HEK293 (cell line): ENCODE results near the gene PAQR5.

Experiments used
- KLF7 ChIP-seq: fragments of 450-650 bp; formaldehyde crosslinking; IDR thresholded peaks from 2 replicates; pipeline ENCODE4 v1.5.1; 2016; ENCODE audit warnings: missing biosample characterization, missing genetic modification characterization, borderline replicate concordance
- PBX3 ChIP-seq: sonication (generic); formaldehyde crosslinking; IDR thresholded peaks from 2 replicates; pipeline ENCODE4 v1.8.1; 2022; ENCODE audit warnings: mild to moderate bottlenecking, moderate library complexity, missing genetic modification reagents
- ZNF132 ChIP-seq: fragments of 450-650 bp; formaldehyde crosslinking; IDR thresholded peaks from 2 replicates; pipeline ENCODE4 v1.5.1; 2017; ENCODE audit warnings: missing biosample characterization, missing genetic modification characterization, borderline replicate concordance
- ZNF157 ChIP-seq: fragments of 450-650 bp; formaldehyde crosslinking; IDR thresholded peaks from 2 replicates; pipeline ENCODE4 v1.5.1; 2016; ENCODE audit warnings: missing biosample characterization, missing genetic modification characterization
- ZNF600 ChIP-seq: fragments of 450-650 bp; formaldehyde crosslinking; IDR thresholded peaks from 2 replicates; pipeline ENCODE4 v1.5.1; 2016; ENCODE audit warnings: missing biosample characterization, missing genetic modification characterization
- ZNF707 ChIP-seq: fragments of 450-650 bp; formaldehyde crosslinking; IDR thresholded peaks from 2 replicates; pipeline ENCODE4 v1.5.1; 2016; ENCODE audit warnings: missing biosample characterization, missing genetic modification characterization
- ZNF792 ChIP-seq: fragments of 450-650 bp; formaldehyde crosslinking; IDR thresholded peaks from 2 replicates; pipeline ENCODE4 v1.5.1; 2016; ENCODE audit warnings: missing biosample characterization, missing genetic modification characterization
- TF ChIP-seq, protein P1 (sequence below): fragments of 450-650 bp; formaldehyde crosslinking; IDR thresholded peaks from 2 replicates; pipeline ENCODE4 v1.5.1; 2016; ENCODE audit warnings: missing biosample characterization, missing genetic modification characterization
- TF ChIP-seq, protein P2 (sequence below): fragments of 450-650 bp; formaldehyde crosslinking; IDR thresholded peaks from 2 replicates; pipeline ENCODE4 v1.5.1; 2016; ENCODE audit warnings: missing biosample characterization, missing genetic modification characterization
- TF ChIP-seq, protein P3 (sequence below): fragments of 450-650 bp; formaldehyde crosslinking; IDR thresholded peaks from 2 replicates; pipeline ENCODE4 v1.5.1; 2016; ENCODE audit warnings: missing biosample characterization, missing genetic modification characterization, low read depth

DNA sequence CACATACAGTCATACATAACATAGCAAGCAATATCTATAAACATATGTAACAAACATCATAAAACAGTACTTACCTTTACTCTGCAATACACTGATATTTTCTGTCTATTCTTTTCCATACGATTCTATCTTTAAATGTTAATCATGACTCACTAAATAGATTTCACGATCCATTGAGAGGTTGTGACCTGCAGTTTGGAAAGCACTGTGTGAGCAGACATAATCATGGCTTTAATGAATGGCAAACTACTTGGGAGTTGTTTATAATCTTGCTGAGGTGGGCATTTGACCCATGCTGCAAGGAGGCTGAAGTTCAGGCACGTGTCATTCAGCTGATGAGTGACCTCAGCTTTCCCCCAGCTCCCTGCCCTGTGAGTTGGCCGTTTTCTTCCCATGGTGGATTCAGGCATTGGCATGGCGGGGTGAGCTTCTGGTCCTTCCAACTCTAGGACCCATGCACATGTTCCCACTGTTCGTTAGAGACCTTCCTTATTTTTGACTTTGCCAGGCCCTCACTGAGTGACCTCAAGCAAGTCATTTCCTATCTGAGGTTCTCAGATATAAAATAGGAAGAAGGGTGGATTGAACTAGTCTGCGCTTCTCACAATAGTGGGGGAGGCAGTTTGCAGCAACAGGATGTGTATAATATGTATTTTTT, 41.7 kb downstream of the PAQR5 start:
- TF ChIP-seq, protein P1, sequence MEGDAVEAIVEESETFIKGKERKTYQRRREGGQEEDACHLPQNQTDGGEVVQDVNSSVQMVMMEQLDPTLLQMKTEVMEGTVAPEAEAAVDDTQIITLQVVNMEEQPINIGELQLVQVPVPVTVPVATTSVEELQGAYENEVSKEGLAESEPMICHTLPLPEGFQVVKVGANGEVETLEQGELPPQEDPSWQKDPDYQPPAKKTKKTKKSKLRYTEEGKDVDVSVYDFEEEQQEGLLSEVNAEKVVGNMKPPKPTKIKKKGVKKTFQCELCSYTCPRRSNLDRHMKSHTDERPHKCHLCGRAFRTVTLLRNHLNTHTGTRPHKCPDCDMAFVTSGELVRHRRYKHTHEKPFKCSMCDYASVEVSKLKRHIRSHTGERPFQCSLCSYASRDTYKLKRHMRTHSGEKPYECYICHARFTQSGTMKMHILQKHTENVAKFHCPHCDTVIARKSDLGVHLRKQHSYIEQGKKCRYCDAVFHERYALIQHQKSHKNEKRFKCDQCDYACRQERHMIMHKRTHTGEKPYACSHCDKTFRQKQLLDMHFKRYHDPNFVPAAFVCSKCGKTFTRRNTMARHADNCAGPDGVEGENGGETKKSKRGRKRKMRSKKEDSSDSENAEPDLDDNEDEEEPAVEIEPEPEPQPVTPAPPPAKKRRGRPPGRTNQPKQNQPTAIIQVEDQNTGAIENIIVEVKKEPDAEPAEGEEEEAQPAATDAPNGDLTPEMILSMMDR (tag by site-specific recombination): no peak
- TF ChIP-seq ZNF707 (tag by site-specific recombination): no peak
- no peak for TF ChIP-seq ZNF132 (tag by site-specific recombination)
- TF ChIP-seq, protein P2, sequence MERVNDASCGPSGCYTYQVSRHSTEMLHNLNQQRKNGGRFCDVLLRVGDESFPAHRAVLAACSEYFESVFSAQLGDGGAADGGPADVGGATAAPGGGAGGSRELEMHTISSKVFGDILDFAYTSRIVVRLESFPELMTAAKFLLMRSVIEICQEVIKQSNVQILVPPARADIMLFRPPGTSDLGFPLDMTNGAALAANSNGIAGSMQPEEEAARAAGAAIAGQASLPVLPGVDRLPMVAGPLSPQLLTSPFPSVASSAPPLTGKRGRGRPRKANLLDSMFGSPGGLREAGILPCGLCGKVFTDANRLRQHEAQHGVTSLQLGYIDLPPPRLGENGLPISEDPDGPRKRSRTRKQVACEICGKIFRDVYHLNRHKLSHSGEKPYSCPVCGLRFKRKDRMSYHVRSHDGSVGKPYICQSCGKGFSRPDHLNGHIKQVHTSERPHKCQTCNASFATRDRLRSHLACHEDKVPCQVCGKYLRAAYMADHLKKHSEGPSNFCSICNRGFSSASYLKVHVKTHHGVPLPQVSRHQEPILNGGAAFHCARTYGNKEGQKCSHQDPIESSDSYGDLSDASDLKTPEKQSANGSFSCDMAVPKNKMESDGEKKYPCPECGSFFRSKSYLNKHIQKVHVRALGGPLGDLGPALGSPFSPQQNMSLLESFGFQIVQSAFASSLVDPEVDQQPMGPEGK (tag by site-specific recombination): no peak
- no peak for TF ChIP-seq KLF7 (tag by site-specific recombination)
- TF ChIP-seq ZNF792 (tag by site-specific recombination): no peak
- no peak for TF ChIP-seq ZNF157 (tag by site-specific recombination)
- no peak for TF ChIP-seq PBX3 (CRISPR knock-in tag)
- no peak for TF ChIP-seq ZNF600 (tag by site-specific recombination)
- TF ChIP-seq, protein P3, sequence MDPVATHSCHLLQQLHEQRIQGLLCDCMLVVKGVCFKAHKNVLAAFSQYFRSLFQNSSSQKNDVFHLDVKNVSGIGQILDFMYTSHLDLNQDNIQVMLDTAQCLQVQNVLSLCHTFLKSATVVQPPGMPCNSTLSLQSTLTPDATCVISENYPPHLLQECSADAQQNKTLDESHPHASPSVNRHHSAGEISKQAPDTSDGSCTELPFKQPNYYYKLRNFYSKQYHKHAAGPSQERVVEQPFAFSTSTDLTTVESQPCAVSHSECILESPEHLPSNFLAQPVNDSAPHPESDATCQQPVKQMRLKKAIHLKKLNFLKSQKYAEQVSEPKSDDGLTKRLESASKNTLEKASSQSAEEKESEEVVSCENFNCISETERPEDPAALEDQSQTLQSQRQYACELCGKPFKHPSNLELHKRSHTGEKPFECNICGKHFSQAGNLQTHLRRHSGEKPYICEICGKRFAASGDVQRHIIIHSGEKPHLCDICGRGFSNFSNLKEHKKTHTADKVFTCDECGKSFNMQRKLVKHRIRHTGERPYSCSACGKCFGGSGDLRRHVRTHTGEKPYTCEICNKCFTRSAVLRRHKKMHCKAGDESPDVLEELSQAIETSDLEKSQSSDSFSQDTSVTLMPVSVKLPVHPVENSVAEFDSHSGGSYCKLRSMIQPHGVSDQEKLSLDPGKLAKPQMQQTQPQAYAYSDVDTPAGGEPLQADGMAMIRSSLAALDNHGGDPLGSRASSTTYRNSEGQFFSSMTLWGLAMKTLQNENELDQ (tag by site-specific recombination): no peak
